Neural progenitor cell (in vitro differentiated cells): Measurements from ENCODE around the gene CD300C.

ENCODE experiments used
- CTCF ChIP-seq: fragments of 200-600 bp; sonication (generic); IDR thresholded peaks from 2 replicates; pipeline ENCODE4 v1.5.1; 2017; ENCODE audit warnings: antibody characterized with exemption, mild to moderate bottlenecking
- EZH2phosphoT487 ChIP-seq: fragments of 200-600 bp; sonication (generic); IDR thresholded peaks from 2 replicates; pipeline ENCODE4 v1.6.1; 2017; ENCODE audit warnings: antibody characterized with exemption

GRCh38 chr17:74525465-74525725 is 20.5 kb downstream of the CD300C start:
- TF ChIP-seq EZH2phosphoT487 (no peak), CTCF (no peak)
